Lower lobe of right lung (tissue), 2 donors: Measurements from ENCODE around the gene MRPS12. TPM values are rescaled to one million over a fixed set of nuclear protein-coding genes. Genes with fewer than 3 reads are reported as not detected.
A peak's percentile ranks its signal among the peaks of the same experiment; 100 is the strongest.

Source experiments
- ATAC-seq, 2 donors: fragments of 200-7000 bp; cut with Tn5 transposase; one replicate each; pipeline ENCODE4 v1.9.1; 2020 to 2022; ENCODE audit warnings: mild to moderate bottlenecking in 2 of 2, moderate library complexity in 2 of 2
- DNase-seq: peaks from one replicate; pipeline ENCODE4 v3.0.0-alpha.2; 2020
- H3K27ac ChIP-seq: fragments of 200-600 bp; one replicate; pipeline ENCODE4 v1.8.0; 2022
- H3K27me3 ChIP-seq: fragments of 200-600 bp; one replicate; pipeline ENCODE4 v1.8.0; 2022; ENCODE audit warnings: low read depth
- H3K36me3 ChIP-seq: fragments of 200-600 bp; one replicate; pipeline ENCODE4 v1.8.0; 2022; ENCODE audit warnings: mild to moderate bottlenecking
- H3K4me1 ChIP-seq: fragments of 200-600 bp; one replicate; pipeline ENCODE4 v1.8.0; 2022
- H3K4me3 ChIP-seq: fragments of 200-600 bp; one replicate; pipeline ENCODE4 v1.8.0; 2022; ENCODE audit warnings: mild to moderate bottlenecking
- H3K9me3 ChIP-seq: fragments of 200-600 bp; one replicate; pipeline ENCODE4 v1.8.0; 2022
- intact Hi-C: fragments of 100-400 bp; cut with DNase I; formaldehyde crosslinking; loops from one replicate; pipeline ENCODE4 v1.11.0; 2022
- total RNA-seq: library from RNA; stranded (reverse); fragmentation: NEBNext Ultra II Directional; extraction: Animal tissue kit (Norgen Biotek cat#: 25700); gene quantifications from one replicate; pipeline ENCODE4 v1.2.1, GENCODE V29; 2021
- TF ChIP-seq, protein P1 (sequence below): fragments of 200-600 bp; IDR thresholded peaks from one replicate; pipeline ENCODE4 v1.8.0; 2022; ENCODE audit warnings: antibody characterized with exemption, mild to moderate bottlenecking
- donor health status: DM: no; HTN: yes; CAD: no; lungs with severe emphysema.

MRPS12 gene
- total RNA-seq, 1 donor from 2014 or later, result 25.9 TPM

DNA sequence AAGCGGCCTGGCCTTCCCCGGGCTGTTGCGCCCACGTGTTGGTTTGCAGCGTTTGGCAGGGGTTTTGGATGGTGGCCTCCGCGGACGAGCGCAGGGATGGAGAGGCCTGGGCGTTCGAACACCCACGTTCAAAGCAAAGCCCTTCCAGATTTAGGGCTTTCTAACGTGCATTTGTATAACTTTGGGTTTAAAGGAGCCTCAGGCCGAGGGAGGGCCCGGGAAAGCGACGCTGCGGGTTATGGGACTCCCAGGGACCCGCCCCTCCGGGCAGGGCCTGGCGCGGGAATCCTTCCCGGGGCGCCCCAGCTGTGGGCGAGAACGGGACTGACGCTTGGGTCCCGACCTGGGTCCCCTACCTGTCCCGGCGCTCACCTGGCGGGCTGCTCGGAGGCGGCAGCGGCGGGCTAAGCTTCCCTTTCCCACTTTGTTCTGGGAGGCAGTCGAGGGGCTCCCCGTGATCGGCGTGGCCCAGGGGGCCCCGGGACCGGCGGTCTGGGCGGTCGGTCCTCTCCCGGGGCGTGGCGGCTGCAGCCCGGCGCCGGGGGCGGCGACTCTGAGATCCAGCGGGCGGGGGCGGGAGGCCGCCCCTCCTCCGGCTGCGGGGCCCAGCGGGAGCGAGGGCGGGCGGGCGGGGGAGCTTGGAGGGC lies 44.6 kb downstream of the MRPS12 start, which contains the start of gene FBXO17:
Gene FBXO17, minus strand, starts transcription at position 529 of the 647 bp plus-strand sequence. CDS start 25,423 bp downstream, outside the sequence.
- Histone ChIP-seq H3K4me1 (peaks cover 18% of the 10 kb centered on the region), H3K27me3 (peaks cover 15% of the 10 kb centered on the region), H3K36me3 (no peaks in the 10 kb centered on the region), H3K27ac (peak within 1 kb of the TSS; percentile 77), H3K9me3 (no peaks in the 10 kb centered on the region), H3K4me3 (peak within 1 kb of the TSS; percentile 68)
- TF ChIP-seq, protein P1, sequence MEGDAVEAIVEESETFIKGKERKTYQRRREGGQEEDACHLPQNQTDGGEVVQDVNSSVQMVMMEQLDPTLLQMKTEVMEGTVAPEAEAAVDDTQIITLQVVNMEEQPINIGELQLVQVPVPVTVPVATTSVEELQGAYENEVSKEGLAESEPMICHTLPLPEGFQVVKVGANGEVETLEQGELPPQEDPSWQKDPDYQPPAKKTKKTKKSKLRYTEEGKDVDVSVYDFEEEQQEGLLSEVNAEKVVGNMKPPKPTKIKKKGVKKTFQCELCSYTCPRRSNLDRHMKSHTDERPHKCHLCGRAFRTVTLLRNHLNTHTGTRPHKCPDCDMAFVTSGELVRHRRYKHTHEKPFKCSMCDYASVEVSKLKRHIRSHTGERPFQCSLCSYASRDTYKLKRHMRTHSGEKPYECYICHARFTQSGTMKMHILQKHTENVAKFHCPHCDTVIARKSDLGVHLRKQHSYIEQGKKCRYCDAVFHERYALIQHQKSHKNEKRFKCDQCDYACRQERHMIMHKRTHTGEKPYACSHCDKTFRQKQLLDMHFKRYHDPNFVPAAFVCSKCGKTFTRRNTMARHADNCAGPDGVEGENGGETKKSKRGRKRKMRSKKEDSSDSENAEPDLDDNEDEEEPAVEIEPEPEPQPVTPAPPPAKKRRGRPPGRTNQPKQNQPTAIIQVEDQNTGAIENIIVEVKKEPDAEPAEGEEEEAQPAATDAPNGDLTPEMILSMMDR, result no peak
- intact Hi-C loops, result no loop called here
- DNase-seq (peak; percentile 52), ATAC-seq (peak; percentile 87 to 93)

DNA sequence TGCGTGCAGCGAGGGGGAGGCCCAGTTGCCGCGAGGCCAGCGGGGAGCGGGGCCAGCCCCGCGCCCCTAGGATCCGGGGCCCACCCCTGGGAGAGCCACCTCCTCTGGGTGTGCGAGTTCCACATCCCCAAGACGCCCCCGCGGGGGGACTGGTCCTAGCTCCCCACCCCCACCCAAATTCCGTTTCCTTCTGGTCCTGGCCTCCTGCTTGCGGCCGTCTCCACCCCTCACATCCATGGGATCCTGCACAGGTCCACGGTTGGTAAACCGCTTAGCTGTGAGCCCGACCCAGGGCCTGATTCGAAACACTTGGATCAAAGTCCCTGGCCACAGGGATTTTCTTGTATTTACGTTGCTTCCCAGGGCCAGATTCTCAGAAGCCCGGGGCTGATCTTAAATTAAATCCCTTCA lies 45.1 kb downstream of the MRPS12 start:
- Histone ChIP-seq H3K27me3 (peaks cover 15% of the 10 kb centered on the region), H3K4me3 (peak overlapping the region; percentile 68), H3K27ac (peak overlapping the region; percentile 77), H3K36me3 (no peaks in the 10 kb centered on the region), H3K9me3 (no peaks in the 10 kb centered on the region), H3K4me1 (peaks cover 18% of the 10 kb centered on the region)
- ATAC-seq (peak in 1 of 2 donors; percentile 40), DNase-seq (no peak)
- TF ChIP-seq, protein P1, result no peak
- intact Hi-C loops, result no loop called here

DNA sequence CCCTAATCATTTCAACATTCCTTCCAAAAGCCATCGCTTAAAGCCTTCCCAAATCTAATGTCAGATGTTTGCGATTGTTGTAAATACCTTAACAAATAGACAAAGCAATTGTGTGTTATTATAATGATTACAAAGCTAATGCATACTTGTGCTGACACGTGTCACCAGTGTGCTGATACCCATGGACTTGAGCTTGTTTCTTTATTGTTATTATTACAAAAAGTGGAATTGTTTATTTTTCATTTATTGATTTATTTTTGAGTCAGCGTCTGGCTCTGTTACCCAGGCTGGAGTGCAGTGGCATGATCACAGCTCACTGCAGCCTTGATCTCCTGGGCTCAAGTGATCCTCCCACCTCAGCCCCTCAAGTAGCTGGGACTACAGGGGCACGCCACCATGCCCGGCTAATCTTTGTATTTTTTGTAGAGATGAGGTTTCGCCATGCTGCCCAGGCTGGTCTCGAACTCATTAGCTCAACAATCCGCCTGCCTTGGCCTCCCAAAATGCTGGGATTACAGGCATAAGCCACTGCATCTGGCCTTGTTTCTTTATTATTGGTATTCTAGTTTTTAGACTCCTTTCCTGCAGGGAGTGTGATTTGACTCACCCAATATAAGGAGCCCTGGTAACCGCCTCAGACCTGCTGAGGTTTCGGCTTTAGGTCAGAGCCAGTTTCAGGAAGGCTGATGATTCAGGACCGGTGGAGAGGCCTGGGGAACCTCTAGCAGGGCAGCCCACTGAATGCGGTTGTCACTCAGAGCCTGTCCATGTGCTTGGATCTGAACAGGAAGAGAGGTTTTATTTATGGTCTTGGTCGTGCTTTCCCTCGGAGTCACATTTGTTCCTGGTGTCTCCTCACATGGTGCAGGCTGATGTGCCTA lies 46.9 kb downstream of the MRPS12 start:
- TF ChIP-seq, protein P1, result no peak
- H3K27ac ChIP-seq, result no peak overlapping the region
- intact Hi-C loops, result no loop called here
- no peak overlapping the region for H3K4me3 ChIP-seq
- no peaks in the 10 kb centered on the region for H3K9me3 ChIP-seq
- ATAC-seq (no peak), DNase-seq (no peak)
- peaks cover 18% of the 10 kb centered on the region for H3K4me1 ChIP-seq
- H3K36me3 ChIP-seq, result no peaks in the 10 kb centered on the region
- H3K27me3 ChIP-seq, result peaks cover 15% of the 10 kb centered on the region

DNA sequence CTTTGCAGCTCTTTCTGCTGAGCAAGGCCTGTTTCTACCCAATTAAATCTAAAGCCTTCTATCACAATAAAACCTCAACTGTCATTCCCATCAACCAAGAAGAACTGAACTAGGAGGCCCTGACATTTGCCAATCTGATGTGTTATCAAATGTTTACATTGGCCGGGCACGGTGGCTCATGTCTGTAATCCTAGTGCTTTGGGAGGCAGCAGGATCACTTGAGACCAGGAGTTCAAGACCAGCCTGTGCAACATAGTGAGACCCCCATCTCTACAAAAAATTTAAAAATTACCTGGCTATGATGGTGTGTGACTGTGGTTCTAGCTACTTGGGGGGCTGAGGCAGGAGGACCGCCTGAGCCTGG lies 47.6 kb downstream of the MRPS12 start:
- ATAC-seq (no peak), DNase-seq (no peak)
- peaks cover 18% of the 10 kb centered on the region for H3K4me1 ChIP-seq
- no peak overlapping the region for H3K4me3 ChIP-seq
- H3K27ac ChIP-seq, result no peak overlapping the region
- H3K27me3 ChIP-seq, result peaks cover 15% of the 10 kb centered on the region
- H3K36me3 ChIP-seq, result no peaks in the 10 kb centered on the region
- TF ChIP-seq, protein P1, result no peak
- H3K9me3 ChIP-seq, result no peaks in the 10 kb centered on the region
- intact Hi-C loops, result no loop called here

DNA sequence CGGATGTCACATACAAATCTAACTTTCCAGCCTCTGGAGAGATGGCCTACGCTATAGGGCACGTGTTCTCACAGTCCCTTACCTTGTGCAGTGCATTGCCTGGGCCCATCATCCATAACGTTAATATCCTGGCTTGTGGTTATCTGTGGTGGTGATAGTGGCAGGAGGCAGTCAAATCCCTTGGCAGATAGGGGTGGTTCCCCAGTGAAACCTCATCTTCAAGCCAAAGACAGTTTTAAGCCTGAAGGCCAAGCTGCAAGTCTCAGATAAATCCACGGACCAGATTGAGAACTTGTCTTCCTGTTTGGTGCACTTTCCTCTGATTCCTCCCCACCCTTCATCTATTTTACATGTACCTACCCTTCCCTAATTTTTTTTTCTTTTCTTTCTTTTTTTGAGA lies 49.1 kb downstream of the MRPS12 start:
- ATAC-seq, result no peak
- H3K9me3 ChIP-seq, result no peaks in the 10 kb centered on the region
- H3K27me3 ChIP-seq, result peaks cover 15% of the 10 kb centered on the region
- TF ChIP-seq, protein P1, result no peak
- intact Hi-C loops, result no loop called here
- H3K4me1 ChIP-seq, result peaks cover 18% of the 10 kb centered on the region
- H3K27ac ChIP-seq, result no peak overlapping the region
- no peaks in the 10 kb centered on the region for H3K36me3 ChIP-seq
- no peak overlapping the region for H3K4me3 ChIP-seq
- DNase-seq, result no peak
